Common myeloid progenitor, CD34-positive (primary cell): Measurements from ENCODE around the gene KLRD1.
"Not testable (repeated sequence)": the region's sequence is repeated elsewhere in the genome, so short reads cannot be mapped to it uniquely, and the experiment has no call there.

Source experiments
- CTCF ChIA-PET: fragments of 350-600 bp; sonication (Branson Sonifier 250); formaldehyde crosslinking; loops from one replicate; lab custom pipeline; 2021; ENCODE audit warnings: antibody characterized with exemption; lab: Charles Lee
- POLR2A ChIA-PET: fragments of 350-600 bp; sonication (Branson Sonifier 250); formaldehyde crosslinking; loops from one replicate; lab custom pipeline; 2021; ENCODE audit warnings: antibody characterized with exemption; lab: Charles Lee
- DNase-seq, 3 donors: peaks; one replicate each; pipeline versions ENCODE4 v3.0.0 to v3.0.0-alpha.2; 2013
- H3K27ac ChIP-seq, 2 experiments: 1 replicate in 1 of 2; 2 replicates in 1 of 2; pipeline ENCODE4 v1.7.0; 2013; ENCODE audit warnings: inconsistent platforms in 2 of 2, low read length in 2 of 2, mild to moderate bottlenecking in 2 of 2, low read depth in 1 of 2, moderate library complexity in 1 of 2; ENCODE audit not compliant: severe bottlenecking in 2 of 2, insufficient read depth in 1 of 2, poor library complexity in 1 of 2
- H3K27me3 ChIP-seq, 5 experiments: replicated peaks in 2 of 5; 1 replicate in 3 of 5; 2 replicates in 2 of 5; pipeline versions ENCODE4 v1.6.1 to v1.7.0; 2013; ENCODE audit warnings: low read length in 4 of 5, mild to moderate bottlenecking in 2 of 5, moderate library complexity in 2 of 5, inconsistent platforms in 1 of 5; ENCODE audit not compliant: insufficient read depth in 5 of 5, control insufficient read depth in 4 of 5
- H3K36me3 ChIP-seq, 4 experiments: 1 replicate in 2 of 4; 2 replicates in 2 of 4; pipeline versions ENCODE4 v1.6.1 to v1.7.0; 2013; ENCODE audit warnings: low read length in 3 of 4, control low read depth in 1 of 4, mild to moderate bottlenecking in 1 of 4; ENCODE audit not compliant: control insufficient read depth in 4 of 4, insufficient read depth in 4 of 4
- H3K4me1 ChIP-seq, 4 experiments: 1 replicate in 3 of 4; 2 replicates in 1 of 4; pipeline versions ENCODE4 v1.6.1 to v1.7.1; 2013; ENCODE audit warnings: low read length in 3 of 4, mild to moderate bottlenecking in 3 of 4, control low read depth in 1 of 4, inconsistent platforms in 1 of 4, moderate library complexity in 1 of 4; ENCODE audit not compliant: control insufficient read depth in 4 of 4, insufficient read depth in 4 of 4; ENCODE audit errors: control extremely low read depth in 1 of 4
- H3K4me3 ChIP-seq, 7 experiments: 1 replicate in 4 of 7; 2 replicates in 3 of 7; pipeline versions ENCODE4 v1.5.1 to v1.7.0; 2013; ENCODE audit warnings: mild to moderate bottlenecking in 7 of 7, low read length in 6 of 7, moderate library complexity in 6 of 7, inconsistent platforms in 2 of 7, low read depth in 2 of 7, control low read depth in 1 of 7; ENCODE audit not compliant: insufficient read depth in 4 of 7, control insufficient read depth in 1 of 7; ENCODE audit errors: extremely low read depth in 1 of 7
- H3K9me3 ChIP-seq, 5 experiments: 1 replicate in 4 of 5; 2 replicates in 1 of 5; pipeline versions ENCODE4 v1.6.1 to v1.7.1; 2013; ENCODE audit warnings: low read length in 4 of 5, mild to moderate bottlenecking in 2 of 5, inconsistent platforms in 1 of 5, low read depth in 1 of 5, moderate library complexity in 1 of 5; ENCODE audit not compliant: control insufficient read depth in 4 of 5, insufficient read depth in 2 of 5; ENCODE audit errors: control extremely low read depth in 1 of 5
- WGBS: methylation state at CpG from one replicate; pipeline ENCODE4 v1.1.5; 2013; ENCODE audit not compliant: insufficient coverage; 5-methylcytosine and 5-hydroxymethylcytosine counted together

The KLRD1 gene

GRCh38 chr12:10336196-10336595 is 28.5 kb downstream of the KLRD1 start:
- H3K36me3 ChIP-seq, H3K27ac ChIP-seq, POLR2A ChIA-PET, H3K4me3 ChIP-seq, CTCF ChIA-PET, H3K27me3 ChIP-seq, H3K9me3 ChIP-seq, H3K4me1 ChIP-seq, DNase-seq: not testable (repeated sequence)
- WGBS = 92% methylated on average over 2 of the region's 4 CpGs

GRCh38 chr12:10338470-10338869 is 30.8 kb downstream of the KLRD1 start:
- POLR2A ChIA-PET = interaction anchor here (0.6 kb wide), 1 partner anchor 447 kb away, joined by 4 read pairs; no protein-coding TSS in a partner anchor

GRCh38 chr12:10339053-10339840 is 31.6 kb downstream of the KLRD1 start:
- WGBS = 90% methylated on average over 7 of the region's 9 CpGs
- ChIA-PET CTCF (interaction anchor here (0.8 kb wide), 1 partner anchor 103 kb away, joined by 4 read pairs; no protein-coding TSS in a partner anchor), POLR2A (interaction anchor here (0.6 kb wide), 1 partner anchor 447 kb away, joined by 4 read pairs; no protein-coding TSS in a partner anchor)
- Histone ChIP-seq H3K27ac (no peak overlapping the region), H3K4me3 (no peak overlapping the region), H3K4me1 (no peaks in the 10 kb centered on the region), H3K36me3 (no peaks in the 10 kb centered on the region), H3K9me3 (peaks cover 0 to 6% (median 0%) of the 10 kb centered on the region in 5 experiments), H3K27me3 (no peaks in the 10 kb centered on the region)
- no peak for DNase-seq

More at GRCh38 chr12:10338470-10338869, 30.8 kb downstream of the KLRD1 start:
- DNase-seq, CTCF ChIA-PET, H3K36me3 ChIP-seq, H3K4me1 ChIP-seq, H3K27ac ChIP-seq, H3K27me3 ChIP-seq, H3K4me3 ChIP-seq, H3K9me3 ChIP-seq: not testable (repeated sequence)
- WGBS = no CpG with 5 or more reads among the region's 4 CpGs

- POLR2A ChIA-PET, H3K4me1 ChIP-seq, H3K36me3 ChIP-seq, H3K27me3 ChIP-seq, H3K9me3 ChIP-seq, H3K27ac ChIP-seq, H3K4me3 ChIP-seq, CTCF ChIA-PET, DNase-seq: not testable (repeated sequence)
- no CpG with 5 or more reads among the region's 2 CpGs for WGBS
These were observed 33.3 kb downstream of the KLRD1 start for GRCh38 chr12:10340946-10341345.

- no peak for DNase-seq
- CTCF ChIA-PET = interaction anchor here (1.8 kb wide), 1 partner anchor 24 kb away, joined by 5 read pairs; no protein-coding TSS in a partner anchor
- POLR2A ChIA-PET = no interaction called here
- Histone ChIP-seq H3K27ac (no peak overlapping the region), H3K36me3 (no peaks in the 10 kb centered on the region), H3K4me3 (no peak overlapping the region), H3K9me3 (peaks cover 0 to 6% (median 0%) of the 10 kb centered on the region in 5 experiments), H3K27me3 (no peaks in the 10 kb centered on the region), H3K4me1 (no peaks in the 10 kb centered on the region)
- no CpG with 5 or more reads among the region's 1 CpG for WGBS
These were observed 34.3 kb downstream of the KLRD1 start for GRCh38 chr12:10341892-10342509.

GRCh38 chr12:10351457-10351856 is 43.8 kb downstream of the KLRD1 start:
- CTCF ChIA-PET, POLR2A ChIA-PET: not testable (repeated sequence)
- WGBS = 67% methylated on average over 1 of the region's 3 CpGs

GRCh38 chr12:10354071-10354470 is 46.4 kb downstream of the KLRD1 start:
- H3K27me3 ChIP-seq = no peaks in the 10 kb centered on the region
- H3K4me3 ChIP-seq = no peak overlapping the region
- H3K4me1 ChIP-seq = no peaks in the 10 kb centered on the region
- DNase-seq = no peak
- no peak overlapping the region for H3K27ac ChIP-seq
- ChIA-PET CTCF (no interaction called here), POLR2A (no interaction called here)
- H3K36me3 ChIP-seq = no peaks in the 10 kb centered on the region
- 100% methylated on average over 1 of the region's 4 CpGs for WGBS
- H3K9me3 ChIP-seq = peaks cover 0 to 5% (median 3%) of the 10 kb centered on the region in 5 experiments

More at GRCh38 chr12:10351457-10351856, 43.8 kb downstream of the KLRD1 start:
- H3K9me3 ChIP-seq, H3K27ac ChIP-seq, H3K4me1 ChIP-seq, H3K27me3 ChIP-seq, H3K36me3 ChIP-seq, DNase-seq, H3K4me3 ChIP-seq: not testable (repeated sequence)
